ENCODE measurements around the gene MYH10.

Gene MYH10

DNA sequence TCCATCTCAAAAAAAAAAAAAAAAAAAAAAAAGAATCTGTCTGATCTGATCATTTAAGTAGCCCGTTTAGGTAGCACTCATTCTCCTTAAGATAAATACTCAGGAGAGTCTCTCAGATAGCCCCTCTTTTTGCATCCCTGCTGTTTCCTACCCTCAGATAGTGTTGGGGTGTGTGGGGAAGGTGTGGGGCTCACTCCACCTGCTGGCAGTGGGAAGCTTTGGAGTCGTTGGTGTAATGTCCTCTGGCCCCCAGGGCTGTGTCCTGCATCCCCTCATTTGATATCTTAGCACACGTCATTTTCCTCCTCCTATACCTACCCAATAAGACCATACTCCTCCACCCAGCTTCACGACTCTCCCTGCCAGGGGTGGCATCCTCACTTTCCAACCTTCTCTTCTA is 20.5 kb upstream of the MYH10 start:
- H3K36me3 ChIP-seq (replicated peaks; ENCODE audit: insufficient read depth, low read length), result no peaks in the 10 kb centered on the region
- no peaks in the 10 kb centered on the region for H3K79me2 ChIP-seq (ENCODE audit: low read length)
- no peaks in the 10 kb centered on the region for H4K20me1 ChIP-seq (ENCODE audit: insufficient read depth, low read length)
- no peaks in the 10 kb centered on the region for H3K9me2 ChIP-seq (replicated peaks; ENCODE audit: insufficient read depth, low read length)
- peaks cover 10% of the 10 kb centered on the region; the same call in 1 of the 2 replicates for H3F3A ChIP-seq (ENCODE audit: insufficient read depth, low read length)
- H2AFZ ChIP-seq (ENCODE audit: low read length), result no peak overlapping the region
- no peak overlapping the region for H3K4me2 ChIP-seq (ENCODE audit: low read depth, low read length)
- H3K9me3 ChIP-seq (replicated peaks; ENCODE audit: insufficient read depth, low read length), result no peaks in the 10 kb centered on the region
- no peak overlapping the region for H3K4me3 ChIP-seq (ENCODE audit: low read length)
- H3K9ac ChIP-seq (ENCODE audit: low read length), result no peak overlapping the region
- no peaks in the 10 kb centered on the region for H3K27me3 ChIP-seq (replicated peaks; ENCODE audit: insufficient read depth, low read length)
- no peak for DNase-seq
- TF ChIP-seq EZH2phosphoT487 (IDR thresholded peaks at IDR 0.05; ENCODE audit: low read length) (no peak), EZH2 (optimal IDR thresholded peaks at IDR 0.05; ENCODE audit: low read depth, low read length) (no peak)
- TF ChIP-seq, protein P1, sequence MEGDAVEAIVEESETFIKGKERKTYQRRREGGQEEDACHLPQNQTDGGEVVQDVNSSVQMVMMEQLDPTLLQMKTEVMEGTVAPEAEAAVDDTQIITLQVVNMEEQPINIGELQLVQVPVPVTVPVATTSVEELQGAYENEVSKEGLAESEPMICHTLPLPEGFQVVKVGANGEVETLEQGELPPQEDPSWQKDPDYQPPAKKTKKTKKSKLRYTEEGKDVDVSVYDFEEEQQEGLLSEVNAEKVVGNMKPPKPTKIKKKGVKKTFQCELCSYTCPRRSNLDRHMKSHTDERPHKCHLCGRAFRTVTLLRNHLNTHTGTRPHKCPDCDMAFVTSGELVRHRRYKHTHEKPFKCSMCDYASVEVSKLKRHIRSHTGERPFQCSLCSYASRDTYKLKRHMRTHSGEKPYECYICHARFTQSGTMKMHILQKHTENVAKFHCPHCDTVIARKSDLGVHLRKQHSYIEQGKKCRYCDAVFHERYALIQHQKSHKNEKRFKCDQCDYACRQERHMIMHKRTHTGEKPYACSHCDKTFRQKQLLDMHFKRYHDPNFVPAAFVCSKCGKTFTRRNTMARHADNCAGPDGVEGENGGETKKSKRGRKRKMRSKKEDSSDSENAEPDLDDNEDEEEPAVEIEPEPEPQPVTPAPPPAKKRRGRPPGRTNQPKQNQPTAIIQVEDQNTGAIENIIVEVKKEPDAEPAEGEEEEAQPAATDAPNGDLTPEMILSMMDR (IDR thresholded peaks at IDR 0.05; ENCODE audit: low read length), result 0 out of 2 replicates have a peak, but pooled peaks have one; percentile 8
- H3K4me1 ChIP-seq (ENCODE audit: low read length), result peaks cover 21% of the 10 kb centered on the region
- H3K27ac ChIP-seq (ENCODE audit: low read length), result no peak overlapping the region

DNA sequence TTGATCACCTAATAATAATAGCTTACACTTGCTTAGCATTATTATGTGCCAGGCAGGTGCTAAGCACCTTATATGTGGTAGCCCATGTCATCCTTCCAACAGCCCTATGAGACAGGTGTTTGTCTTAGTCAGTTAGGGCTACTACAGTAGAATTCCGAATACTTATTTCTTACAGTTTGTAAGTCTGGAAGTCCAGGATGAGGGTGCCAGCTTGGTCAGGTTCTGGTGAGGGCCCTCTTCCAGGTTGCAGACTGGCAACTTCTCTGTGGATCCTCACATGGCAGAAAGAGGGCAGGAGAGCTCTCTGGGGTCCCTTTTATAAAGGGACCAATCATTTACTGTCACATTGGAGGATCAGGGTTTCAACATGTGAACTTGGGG is 19.6 kb upstream of the MYH10 start:
- no peak overlapping the region for H2AFZ ChIP-seq (ENCODE audit: low read length)
- H3K9me2 ChIP-seq (replicated peaks; ENCODE audit: insufficient read depth, low read length), result no peaks in the 10 kb centered on the region
- peaks cover 8% of the 10 kb centered on the region; the same call in 1 of the 2 replicates for H3F3A ChIP-seq (ENCODE audit: insufficient read depth, low read length)
- no peak for DNase-seq
- H3K79me2 ChIP-seq (ENCODE audit: low read length), result no peaks in the 10 kb centered on the region
- no peaks in the 10 kb centered on the region for H4K20me1 ChIP-seq (ENCODE audit: insufficient read depth, low read length)
- H3K27me3 ChIP-seq (replicated peaks; ENCODE audit: insufficient read depth, low read length), result no peaks in the 10 kb centered on the region
- H3K9me3 ChIP-seq (replicated peaks; ENCODE audit: insufficient read depth, low read length), result no peaks in the 10 kb centered on the region
- H3K36me3 ChIP-seq (replicated peaks; ENCODE audit: insufficient read depth, low read length), result no peaks in the 10 kb centered on the region
- TF ChIP-seq EZH2phosphoT487 (IDR thresholded peaks at IDR 0.05; ENCODE audit: low read length) (no peak), EZH2 (optimal IDR thresholded peaks at IDR 0.05; ENCODE audit: low read depth, low read length) (no peak)
- TF ChIP-seq, protein P1 (IDR thresholded peaks at IDR 0.05; ENCODE audit: low read length), result no peak
- no peak overlapping the region for H3K4me3 ChIP-seq (ENCODE audit: low read length)
- no peak overlapping the region for H3K27ac ChIP-seq (ENCODE audit: low read length)
- no peak overlapping the region for H3K4me2 ChIP-seq (ENCODE audit: low read depth, low read length)
- H3K4me1 ChIP-seq (ENCODE audit: low read length), result peaks cover 11% of the 10 kb centered on the region
- H3K9ac ChIP-seq (ENCODE audit: low read length), result no peak overlapping the region

DNA sequence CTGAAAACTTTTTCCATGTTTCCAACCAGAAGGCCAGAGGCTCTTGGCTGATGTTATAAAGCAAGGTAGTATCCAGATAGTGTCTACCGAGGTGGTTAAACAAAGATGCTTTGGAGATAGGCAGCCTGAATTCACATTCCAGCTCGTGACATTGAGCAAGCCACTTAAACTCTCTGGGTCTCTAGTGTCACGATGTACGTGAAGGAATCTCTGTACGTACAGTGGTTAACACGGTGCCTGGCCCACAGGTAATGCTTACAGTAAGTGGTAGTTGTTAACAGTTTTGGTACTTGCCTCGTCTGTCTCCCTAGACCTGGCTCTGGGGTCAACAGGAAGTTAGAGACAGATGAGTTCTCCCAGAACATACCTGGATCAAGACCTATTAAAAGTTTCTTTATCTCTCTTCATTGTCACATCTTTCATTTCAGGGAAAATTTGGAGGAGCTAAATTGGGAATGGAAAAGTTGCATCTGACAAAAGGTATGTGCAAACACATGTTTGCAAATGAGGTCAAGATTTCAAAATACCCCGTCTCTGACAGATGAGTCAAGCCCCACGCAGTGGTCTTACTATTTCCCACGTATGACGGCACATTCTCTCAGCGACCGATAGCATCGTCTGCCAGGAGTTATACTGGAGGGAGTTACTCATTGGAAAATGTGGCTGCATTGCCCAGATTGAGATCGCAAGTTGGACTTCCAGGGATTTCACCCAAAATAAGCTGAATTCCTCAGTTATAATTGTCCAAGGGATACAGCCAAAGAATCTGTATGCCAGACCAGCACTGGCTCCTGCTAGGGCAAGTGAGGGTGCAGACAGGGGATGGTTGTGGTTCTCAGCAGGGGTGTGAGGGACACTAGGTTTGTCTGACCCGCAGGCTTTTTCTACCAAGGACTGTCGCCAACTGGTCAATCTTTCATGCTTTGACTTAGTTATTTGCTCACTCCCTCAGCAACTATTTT is 18.9 kb upstream of the MYH10 start:
- H4K20me1 ChIP-seq (ENCODE audit: insufficient read depth, low read length), result no peaks in the 10 kb centered on the region
- H2AFZ ChIP-seq (ENCODE audit: low read length), result no peak overlapping the region
- no peak overlapping the region for H3K4me3 ChIP-seq (ENCODE audit: low read length)
- no peak overlapping the region for H3K4me2 ChIP-seq (ENCODE audit: low read depth, low read length)
- no peak for DNase-seq
- no peaks in the 10 kb centered on the region for H3K36me3 ChIP-seq (replicated peaks; ENCODE audit: insufficient read depth, low read length)
- H3F3A ChIP-seq (ENCODE audit: insufficient read depth, low read length), result 0 out of 2 replicates have a peak, but pooled peaks cover 2% of the 10 kb centered on the region
- no peak for TF ChIP-seq EZH2 (optimal IDR thresholded peaks at IDR 0.05; ENCODE audit: low read depth, low read length)
- TF ChIP-seq, protein P1 (IDR thresholded peaks at IDR 0.05; ENCODE audit: low read length), result no peak
- no peak for TF ChIP-seq EZH2phosphoT487 (IDR thresholded peaks at IDR 0.05; ENCODE audit: low read length)
- no peaks in the 10 kb centered on the region for H3K9me3 ChIP-seq (replicated peaks; ENCODE audit: insufficient read depth, low read length)
- no peaks in the 10 kb centered on the region for H3K27me3 ChIP-seq (replicated peaks; ENCODE audit: insufficient read depth, low read length)
- H3K9me2 ChIP-seq (replicated peaks; ENCODE audit: insufficient read depth, low read length), result no peaks in the 10 kb centered on the region
- no peak overlapping the region for H3K9ac ChIP-seq (ENCODE audit: low read length)
- H3K4me1 ChIP-seq (ENCODE audit: low read length), result peaks cover 7% of the 10 kb centered on the region
- H3K79me2 ChIP-seq (ENCODE audit: low read length), result no peaks in the 10 kb centered on the region
- no peak overlapping the region for H3K27ac ChIP-seq (ENCODE audit: low read length)

Data from MM.1S (cell line).